Measurements from ENCODE around the gene MBD4.
"Not testable (repeated sequence)": the region's sequence is repeated elsewhere in the genome, so short reads cannot be mapped to it uniquely, and the experiment has no call there.

MBD4 gene

GRCh38 chr3:129413238-129413637, 26.5 kb downstream of the MBD4 start:
- in situ Hi-C loops (cut with MboI; ENCODE audit: low sequenced_read_pairs): not testable (repeated sequence)

GRCh38 chr3:129412542-129413198, 27.1 kb downstream of the MBD4 start:
- in situ Hi-C loops (cut with MboI; ENCODE audit: low sequenced_read_pairs): no loop called here

- in situ Hi-C loops (cut with MboI; ENCODE audit: low sequenced_read_pairs): no loop called here
These were observed 28.8 kb downstream of the MBD4 start for GRCh38 chr3:129410971-129411370.

- in situ Hi-C loops (cut with MboI; ENCODE audit: low sequenced_read_pairs): no loop called here
These were observed 30.2 kb downstream of the MBD4 start for GRCh38 chr3:129409541-129409940.

GRCh38 chr3:129404610-129405009, 35.1 kb downstream of the MBD4 start:
- in situ Hi-C loops (cut with MboI; ENCODE audit: low sequenced_read_pairs): no loop called here

GRCh38 chr3:129404130-129404529, 35.6 kb downstream of the MBD4 start:
- in situ Hi-C loops (cut with MboI; ENCODE audit: low sequenced_read_pairs): no loop called here

GRCh38 chr3:129403450-129403849, 36.3 kb downstream of the MBD4 start:
- in situ Hi-C loops (cut with MboI; ENCODE audit: low sequenced_read_pairs): no loop called here

- in situ Hi-C loops (cut with MboI; ENCODE audit: low sequenced_read_pairs): no loop called here
These were observed 37.1 kb downstream of the MBD4 start for GRCh38 chr3:129402616-129403015.

- in situ Hi-C loops (cut with MboI; ENCODE audit: low sequenced_read_pairs): no loop called here
These were observed 37.5 kb downstream of the MBD4 start for GRCh38 chr3:129402210-129402609.

GRCh38 chr3:129399895-129400357, 39.8 kb downstream of the MBD4 start:
- in situ Hi-C loops (cut with MboI; ENCODE audit: low sequenced_read_pairs): no loop called here

- in situ Hi-C loops (cut with MboI; ENCODE audit: low sequenced_read_pairs): no loop called here
These were observed 40.4 kb downstream of the MBD4 start for GRCh38 chr3:129399145-129399894.

- in situ Hi-C loops (cut with MboI; ENCODE audit: low sequenced_read_pairs): no loop called here
These were observed 41.0 kb downstream of the MBD4 start for GRCh38 chr3:129398803-129399144.

GRCh38 chr3:129393760-129394564, 45.8 kb downstream of the MBD4 start:
- in situ Hi-C loops (cut with MboI; ENCODE audit: low sequenced_read_pairs): not testable (repeated sequence)

- in situ Hi-C loops (cut with MboI; ENCODE audit: low sequenced_read_pairs): no loop called here
These were observed 46.5 kb downstream of the MBD4 start for GRCh38 chr3:129393271-129393670.

GRCh38 chr3:129392106-129392887, 47.5 kb downstream of the MBD4 start:
- in situ Hi-C loops (cut with MboI; ENCODE audit: low sequenced_read_pairs): not testable (repeated sequence)

- in situ Hi-C loops (cut with MboI; ENCODE audit: low sequenced_read_pairs): not testable (repeated sequence)
These were observed 48.2 kb downstream of the MBD4 start for GRCh38 chr3:129391583-129391982.

- in situ Hi-C loops (cut with MboI; ENCODE audit: low sequenced_read_pairs): no loop called here
These were observed 50.2 kb downstream of the MBD4 start for GRCh38 chr3:129389572-129389937.

- in situ Hi-C loops (cut with MboI; ENCODE audit: low sequenced_read_pairs): not testable (repeated sequence)
These were observed 50.8 kb downstream of the MBD4 start for GRCh38 chr3:129388791-129389571.

- in situ Hi-C loops (cut with MboI; ENCODE audit: low sequenced_read_pairs): no loop called here
These were observed 52.3 kb downstream of the MBD4 start for GRCh38 chr3:129387487-129387886.

GRCh38 chr3:129386984-129387383, 52.8 kb downstream of the MBD4 start:
- in situ Hi-C loops (cut with MboI; ENCODE audit: low sequenced_read_pairs): no loop called here
